Fibroblast of peridontal ligament (primary cell): ENCODE results near the gene ZNF276.
"Not testable (repeated sequence)": the region's sequence is repeated elsewhere in the genome, so short reads cannot be mapped to it uniquely, and the experiment has no call there.

Experiments
- DNase-seq: peaks from one replicate; pipeline ENCODE4 v3.0.0-alpha.2; 2010; ENCODE audit errors: extremely low read depth

ZNF276 gene

GRCh38 chr16:89696670-89697128, 24.6 kb upstream of the ZNF276 start:
- no peak for DNase-seq

- no peak for DNase-seq
These were observed 24.1 kb upstream of the ZNF276 start for GRCh38 chr16:89697161-89697615.

- no peak for DNase-seq
These were observed 23.6 kb upstream of the ZNF276 start for GRCh38 chr16:89697616-89698331.

- not testable (repeated sequence) for DNase-seq
These were observed 22.6 kb upstream of the ZNF276 start for GRCh38 chr16:89698717-89699116.

- DNase-seq: not testable (repeated sequence)
These were observed 21.7 kb upstream of the ZNF276 start for GRCh38 chr16:89699629-89700099.

GRCh38 chr16:89700100-89700648, 21.2 kb upstream of the ZNF276 start:
- DNase-seq: peak; percentile 90

- DNase-seq: no peak
These were observed 20.5 kb upstream of the ZNF276 start for GRCh38 chr16:89700649-89701424.

- DNase-seq: peak; percentile 49
These were observed 19.6 kb upstream of the ZNF276 start, which contains the start of gene SPATA2L for GRCh38 chr16:89701425-89702406. Gene SPATA2L (minus strand): TSS chr16:89701705. CDS start chr16:89701232, 473 bp downstream.

GRCh38 chr16:89704281-89704680, 17.1 kb upstream of the ZNF276 start:
- DNase-seq: no peak

- DNase-seq: no peak
These were observed 16.3 kb upstream of the ZNF276 start for GRCh38 chr16:89705006-89705405.

GRCh38 chr16:89706518-89707260, 14.6 kb upstream of the ZNF276 start:
- no peak for DNase-seq

- DNase-seq: no peak
These were observed 13.6 kb upstream of the ZNF276 start for GRCh38 chr16:89707695-89708094.

- DNase-seq: no peak
These were observed 12.8 kb upstream of the ZNF276 start for GRCh38 chr16:89708481-89708931.

- DNase-seq: no peak
These were observed 12.2 kb upstream of the ZNF276 start for GRCh38 chr16:89709166-89709565.

- DNase-seq: no peak
These were observed 11.5 kb upstream of the ZNF276 start for GRCh38 chr16:89709716-89710432.

- DNase-seq: no peak
These were observed 10.4 kb upstream of the ZNF276 start for GRCh38 chr16:89710709-89711564.

GRCh38 chr16:89711601-89712273, 9.6 kb upstream of the ZNF276 start:
- no peak for DNase-seq

GRCh38 chr16:89712274-89712781, 9.0 kb upstream of the ZNF276 start:
- DNase-seq: no peak
